Lung (tissue), 14 donors: ENCODE data around the gene NPIPA7. TPM values are rescaled to one million over a fixed set of nuclear protein-coding genes. Genes with fewer than 3 reads are reported as not detected.
"Not testable (repeated sequence)": the region's sequence is repeated elsewhere in the genome, so short reads cannot be mapped to it uniquely, and the experiment has no call there.

Experiments used
- ATAC-seq: fragments of 200-7000 bp; cut with Tn5 transposase; one replicate; pipeline ENCODE4 v1.9.1; 2020; ENCODE audit warnings: moderate number of reproducible peaks; ENCODE audit not compliant: insufficient read depth, low FRiP score
- DNase-seq, 3 donors: peaks; one replicate each; pipeline ENCODE4 v3.0.0-alpha.2; 2013 to 2017
- H3K27ac ChIP-seq, 2 donors: one replicate each; pipeline ENCODE4 v1.5.1; 2013; ENCODE audit warnings: mild to moderate bottlenecking in 2 of 2, moderate library complexity in 2 of 2, control low read depth in 1 of 2, inconsistent platforms in 1 of 2, low read depth in 1 of 2, low read length in 1 of 2
- H3K27me3 ChIP-seq, 3 donors: one replicate each; pipeline ENCODE4 v1.5.1; 2013; ENCODE audit warnings: low read length in 2 of 3; ENCODE audit not compliant: control insufficient read depth in 3 of 3, insufficient read depth in 3 of 3
- H3K36me3 ChIP-seq, 4 donors: one replicate each; pipeline ENCODE4 v1.5.1; 2013; ENCODE audit warnings: low read length in 4 of 4, mild to moderate bottlenecking in 1 of 4, moderate library complexity in 1 of 4; ENCODE audit not compliant: control insufficient read depth in 4 of 4, insufficient read depth in 4 of 4
- H3K4me1 ChIP-seq, 5 donors: one replicate each; pipeline ENCODE4 v1.5.1; 2013; ENCODE audit warnings: low read length in 5 of 5, mild to moderate bottlenecking in 2 of 5, moderate library complexity in 1 of 5; ENCODE audit not compliant: control insufficient read depth in 5 of 5, insufficient read depth in 5 of 5
- H3K4me3 ChIP-seq: one replicate; pipeline ENCODE4 v1.5.1; 2013; ENCODE audit warnings: mild to moderate bottlenecking, control low read depth, moderate library complexity
- H3K9ac ChIP-seq, 2 donors: one replicate each; pipeline ENCODE4 v1.5.1; 2013; ENCODE audit warnings: low read length in 2 of 2, control low read depth in 1 of 2; ENCODE audit not compliant: insufficient read depth in 1 of 2
- H3K9me3 ChIP-seq, 4 donors: one replicate each; pipeline ENCODE4 v1.5.1; 2013; ENCODE audit warnings: low read length in 3 of 4, mild to moderate bottlenecking in 1 of 4, moderate library complexity in 1 of 4; ENCODE audit not compliant: control insufficient read depth in 4 of 4, insufficient read depth in 3 of 4
- WGBS, 2 donors: extraction: QIAGEN DNeasy Blood & Tissue Kit; methylation state at CpG; one replicate each; pipeline ENCODE4 v1.1.7; 2013; 5-methylcytosine and 5-hydroxymethylcytosine counted together
- long read RNA-seq, 5 donors: transcript quantifications; one replicate each; lab custom pipeline, GENCODE V29; 2026
- polyA plus RNA-seq, 2 donors: library from polyadenylated mRNA; stranded (reverse); fragments of 200-250 nt; gene quantifications; one replicate each; pipeline ENCODE4 v1.2.1, GENCODE V29; 2013
- total RNA-seq, 2 donors: library from RNA; depleted of rRNA in 1 of 2; stranded (reverse); fragments of >200 nt in 1 of 2; gene quantifications; one replicate each; pipeline ENCODE4 v1.2.1, GENCODE V29; 2014 to 2021
- donor health status: Bipolar disorder and iron deficiency.
- donor health status: healthy.
- donor health status: DM: yes; HTN: yes; CAD: no.

Gene NPIPA7
- total RNA-seq (10 to 100 TPM; 10.1 to 10.5 TPM), polyA plus RNA-seq (10 to 100 TPM in 1 of 2 donors, 1 to 10 TPM in 1; 9.3 to 21.6 TPM)
- long read RNA-seq, donor 1: 0 reads
- long read RNA-seq, donor 2: 0 reads
- long read RNA-seq, donor 3: 0 reads
- long read RNA-seq, donor 4: 0 reads
- long read RNA-seq, donor 5: 0 reads

DNA sequence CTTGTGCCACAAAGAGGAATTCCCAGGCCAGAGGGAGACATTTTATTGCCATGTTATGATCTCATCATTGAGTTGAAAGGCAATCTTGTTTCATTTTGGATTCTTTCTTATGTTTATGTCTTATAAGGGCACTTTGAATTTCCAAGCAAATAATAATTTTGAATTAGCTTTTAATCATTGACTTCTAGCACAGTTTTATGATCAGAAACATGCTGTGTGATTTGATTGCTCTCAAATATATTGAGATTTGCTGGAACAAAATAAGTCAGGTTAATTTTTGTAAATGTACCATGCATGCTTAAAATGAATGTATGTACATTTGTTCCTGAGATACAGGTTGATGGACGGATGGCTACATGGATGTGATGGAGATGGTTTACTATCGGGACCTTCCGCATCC lies at the start of gene NPIPA7:
NPIPA7 (plus strand) TSS at position 301 of the 400 bp plus-strand sequence. CDS start 105 bp downstream, outside the sequence.
- not testable (repeated sequence) for H3K36me3 ChIP-seq, H3K9ac ChIP-seq, H3K4me1 ChIP-seq, ATAC-seq, H3K27me3 ChIP-seq, H3K4me3 ChIP-seq, H3K9me3 ChIP-seq, DNase-seq, H3K27ac ChIP-seq
- WGBS, 2 donors: no CpG with 5 or more reads among the region's 3 CpGs

DNA sequence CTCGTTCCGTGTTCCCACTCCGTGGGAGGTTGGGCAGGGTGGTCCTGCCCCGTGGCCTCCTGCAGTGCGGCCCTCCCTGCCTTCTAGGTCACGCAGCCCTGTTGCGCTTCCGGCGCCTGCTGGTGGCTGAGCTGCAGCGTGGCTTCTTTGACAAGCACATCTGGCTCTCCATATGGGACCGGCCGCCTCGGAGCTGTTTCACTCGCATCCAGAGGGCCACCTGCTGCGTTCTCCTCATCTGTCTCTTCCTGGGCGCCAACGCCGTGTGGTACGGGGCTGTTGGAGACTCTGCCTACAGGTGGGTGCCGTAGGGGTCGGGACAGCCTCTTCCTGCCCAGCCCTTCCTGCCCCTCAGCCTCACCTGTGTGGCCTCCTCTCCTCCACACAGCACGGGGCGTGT lies 47.5 kb upstream of the NPIPA7 start:
- H3K9ac ChIP-seq, H3K27ac ChIP-seq, ATAC-seq, H3K4me3 ChIP-seq, DNase-seq, H3K9me3 ChIP-seq, H3K27me3 ChIP-seq, H3K36me3 ChIP-seq, H3K4me1 ChIP-seq: not testable (repeated sequence)
- WGBS, 2 donors: 94 to 96% methylated on average over 7 to 13 of the region's 23 CpGs

DNA sequence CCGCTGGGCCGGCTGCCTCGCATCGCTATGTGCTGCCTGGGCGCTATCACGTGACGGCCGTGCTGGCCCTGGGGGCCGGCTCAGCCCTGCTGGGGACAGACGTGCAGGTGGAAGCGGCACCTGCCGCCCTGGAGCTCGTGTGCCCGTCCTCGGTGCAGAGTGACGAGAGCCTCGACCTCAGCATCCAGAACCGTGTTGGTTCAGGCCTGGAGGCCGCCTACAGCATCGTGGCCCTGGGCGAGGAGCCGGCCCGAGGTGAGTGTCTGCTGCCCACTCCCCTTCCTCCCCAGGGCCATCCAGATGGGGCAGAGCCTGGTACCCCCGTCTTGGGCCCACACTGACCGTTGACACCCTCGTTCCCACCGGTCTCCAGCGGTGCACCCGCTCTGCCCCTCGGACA lies 21.4 kb upstream of the NPIPA7 start:
- not testable (repeated sequence) for H3K9me3 ChIP-seq, H3K4me1 ChIP-seq, H3K4me3 ChIP-seq, H3K9ac ChIP-seq, H3K36me3 ChIP-seq, H3K27me3 ChIP-seq, DNase-seq, ATAC-seq, H3K27ac ChIP-seq
- 79 to 80% methylated on average over 11 to 13 of the region's 30 CpGs for WGBS, 2 donors

DNA sequence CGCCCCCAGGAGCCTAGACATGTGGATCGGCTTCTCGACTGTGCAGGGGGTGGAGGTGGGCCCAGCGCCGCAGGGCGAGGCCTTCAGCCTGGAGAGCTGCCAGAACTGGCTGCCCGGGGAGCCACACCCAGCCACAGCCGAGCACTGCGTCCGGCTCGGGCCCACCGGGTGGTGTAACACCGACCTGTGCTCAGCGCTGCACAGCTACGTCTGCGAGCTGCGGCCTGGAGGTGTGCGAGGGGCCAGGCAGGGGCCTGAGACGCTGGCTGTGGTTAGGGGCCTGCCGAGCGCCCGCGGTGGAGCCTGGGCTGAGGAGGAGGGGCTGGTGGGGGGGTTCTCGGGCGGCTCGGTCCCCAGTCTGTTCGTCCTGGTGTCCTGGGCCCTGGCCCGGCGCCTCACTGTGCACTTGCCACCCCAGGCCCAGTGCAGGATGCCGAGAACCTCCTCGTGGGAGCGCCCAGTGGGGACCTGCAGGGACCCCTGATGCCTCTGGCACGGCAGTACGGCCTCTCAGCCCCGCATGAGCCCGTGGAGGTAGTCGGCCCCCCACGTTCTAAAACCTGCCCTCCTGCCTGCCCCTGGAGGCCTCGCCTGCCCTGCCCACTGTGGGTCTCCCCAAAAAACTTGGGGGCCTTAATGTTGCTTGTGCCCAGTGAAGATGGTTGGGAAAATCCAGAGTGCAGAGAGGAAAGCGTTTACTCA lies 20.2 kb upstream of the NPIPA7 start:
- H3K9me3 ChIP-seq: not testable (repeated sequence)

DNA sequence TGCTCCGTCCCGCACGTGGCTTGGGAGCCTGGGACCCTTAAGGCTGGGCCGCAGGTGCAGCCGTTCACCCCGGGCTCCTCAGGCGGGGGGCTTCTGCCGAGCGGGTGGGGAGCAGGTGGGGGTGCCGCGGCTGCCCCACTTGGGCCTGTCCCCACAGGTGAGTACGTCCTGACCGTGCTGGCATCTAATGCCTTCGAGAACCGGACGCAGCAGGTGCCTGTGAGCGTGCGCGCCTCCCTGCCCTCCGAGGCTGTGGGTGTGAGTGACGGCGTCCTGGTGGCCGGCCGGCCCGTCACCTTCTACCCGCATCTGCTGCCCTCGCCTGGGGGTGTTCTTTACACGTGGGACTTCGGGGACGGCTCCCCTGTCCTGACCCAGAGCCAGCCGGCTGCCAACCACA lies 15.3 kb upstream of the NPIPA7 start:
- H3K36me3 ChIP-seq, H3K9me3 ChIP-seq, H3K4me3 ChIP-seq, H3K27me3 ChIP-seq, ATAC-seq, H3K4me1 ChIP-seq, DNase-seq, H3K9ac ChIP-seq, H3K27ac ChIP-seq: not testable (repeated sequence)
- 89% methylated on average over 13 of the region's 31 CpGs; no CpG with 5 or more reads in 1 of the 2 donors for WGBS, 2 donors

More for the DNA sequence above, 20.2 kb upstream of the NPIPA7 start:
- not testable (repeated sequence) for H3K27ac ChIP-seq, H3K9ac ChIP-seq, ATAC-seq, H3K36me3 ChIP-seq, H3K27me3 ChIP-seq, H3K4me3 ChIP-seq, DNase-seq, H3K4me1 ChIP-seq
- 62 to 88% methylated on average over 6 to 21 of the region's 40 CpGs for WGBS, 2 donors

DNA sequence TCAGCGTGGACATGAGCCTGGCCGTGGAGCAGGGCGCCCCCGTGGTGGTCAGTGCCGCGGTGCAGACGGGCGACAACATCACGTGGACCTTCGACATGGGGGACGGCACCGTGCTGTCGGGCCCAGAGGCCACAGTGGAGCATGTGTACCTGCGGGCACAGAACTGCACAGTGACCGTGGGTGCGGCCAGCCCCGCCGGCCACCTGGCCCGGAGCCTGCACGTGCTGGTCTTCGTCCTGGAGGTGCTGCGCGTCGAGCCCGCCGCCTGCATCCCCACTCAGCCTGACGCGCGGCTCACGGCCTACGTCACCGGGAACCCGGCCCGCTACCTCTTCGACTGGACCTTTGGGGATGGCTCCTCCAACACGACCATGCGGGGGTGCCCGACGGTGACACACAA lies 14.8 kb upstream of the NPIPA7 start:
- H3K27me3 ChIP-seq, DNase-seq, H3K27ac ChIP-seq, H3K9ac ChIP-seq, H3K4me3 ChIP-seq, H3K36me3 ChIP-seq, H3K9me3 ChIP-seq, ATAC-seq, H3K4me1 ChIP-seq: not testable (repeated sequence)
- WGBS, 2 donors: no CpG with 5 or more reads among the region's 39 CpGs

DNA sequence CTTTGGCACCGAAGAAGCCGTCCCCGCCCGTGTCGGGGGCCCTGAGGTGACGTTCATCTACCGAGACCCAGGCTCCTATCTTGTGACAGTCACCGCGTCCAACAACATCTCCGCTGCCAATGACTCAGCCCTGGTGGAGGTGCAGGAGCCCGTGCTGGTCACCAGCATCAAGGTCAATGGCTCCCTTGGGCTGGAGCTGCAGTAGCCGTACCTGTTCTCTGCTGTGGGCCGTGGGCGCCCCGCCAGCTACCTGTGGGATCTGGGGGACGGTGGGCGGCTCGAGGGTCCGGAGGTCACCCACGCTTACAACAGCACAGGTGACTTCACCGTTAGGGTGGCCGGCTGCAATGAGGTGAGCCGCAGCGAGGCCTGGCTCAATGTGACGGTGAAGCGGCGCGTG lies 14.2 kb upstream of the NPIPA7 start:
- WGBS, 2 donors: 90 to 100% methylated on average over 1 to 9 of the region's 28 CpGs
- H3K9ac ChIP-seq, H3K4me3 ChIP-seq, DNase-seq, H3K27me3 ChIP-seq, H3K4me1 ChIP-seq, H3K36me3 ChIP-seq, H3K27ac ChIP-seq, ATAC-seq, H3K9me3 ChIP-seq: not testable (repeated sequence)

DNA sequence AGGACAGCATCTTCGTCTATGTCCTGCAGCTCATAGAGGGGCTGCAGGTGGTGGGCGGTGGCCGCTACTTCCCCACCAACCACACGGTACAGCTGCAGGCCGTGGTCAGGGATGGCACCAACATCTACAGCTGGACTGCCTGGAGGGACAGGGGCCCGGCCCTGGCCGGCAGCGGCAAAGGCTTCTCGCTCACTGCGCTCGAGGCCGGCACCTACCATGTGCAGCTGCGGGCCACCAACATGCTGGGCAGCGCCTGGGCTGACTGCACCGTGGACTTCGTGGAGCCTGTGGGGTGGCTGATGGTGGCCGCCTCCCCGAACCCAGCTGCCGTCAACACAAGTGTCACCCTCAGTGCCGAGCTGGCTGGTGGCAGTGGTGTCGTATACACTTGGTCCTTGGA lies 13.6 kb upstream of the NPIPA7 start:
- H3K27me3 ChIP-seq, H3K4me1 ChIP-seq, ATAC-seq, H3K9me3 ChIP-seq, H3K36me3 ChIP-seq, DNase-seq, H3K9ac ChIP-seq, H3K4me3 ChIP-seq, H3K27ac ChIP-seq: not testable (repeated sequence)
- WGBS, 2 donors: 88 to 93% methylated on average over 17 to 20 of the region's 21 CpGs
